Right cardiac atrium (tissue), 5 donors: ENCODE results near the gene SEMA3A. TPM values are rescaled to one million over a fixed set of nuclear protein-coding genes. Genes with fewer than 3 reads are reported as not detected.
"Not testable (repeated sequence)": the region's sequence is repeated elsewhere in the genome, so short reads cannot be mapped to it uniquely, and the experiment has no call there.

Experiments used
- ATAC-seq, 2 donors: fragments of 200-7000 bp; cut with Tn5 transposase; one replicate each; pipeline versions ENCODE4 v1.8.0 to v1.9.1; 2020; ENCODE audit warnings: moderate library complexity in 2 of 2, mild to moderate bottlenecking in 1 of 2
- DNase-seq, 3 donors: peaks; one replicate each; pipeline ENCODE4 v3.0.0-alpha.2; 2020
- H3K27ac ChIP-seq: one replicate; pipeline ENCODE4 v1.5.1; 2013; ENCODE audit warnings: mild to moderate bottlenecking, low read length, control low read depth, moderate library complexity
- H3K27me3 ChIP-seq: one replicate; pipeline ENCODE4 v1.6.1; 2013; ENCODE audit not compliant: control insufficient read depth, insufficient read depth
- H3K4me1 ChIP-seq: one replicate; pipeline ENCODE4 v1.6.1; 2013; ENCODE audit warnings: low read length; ENCODE audit not compliant: control insufficient read depth, insufficient read depth
- H3K4me3 ChIP-seq: one replicate; pipeline ENCODE4 v1.5.1; 2013; ENCODE audit warnings: low read length, control low read depth
- H3K9me3 ChIP-seq: one replicate; pipeline ENCODE4 v1.6.1; 2013; ENCODE audit warnings: low read length; ENCODE audit not compliant: control insufficient read depth
- WGBS: extraction: QIAGEN DNeasy Blood & Tissue Kit; methylation state at CpG from one replicate; pipeline ENCODE4 v1.1.7; 2013; 5-methylcytosine and 5-hydroxymethylcytosine counted together
- intact Hi-C, 4 donors: fragments of 100-400 bp; cut with DNase I; formaldehyde crosslinking; loops; one replicate each; pipeline versions ENCODE4 v1.11.0 to v1.14.0; 2022 to 2023
- polyA plus RNA-seq: library from polyadenylated mRNA; stranded (reverse); fragments of 200-250 nt; gene quantifications from one replicate; pipeline ENCODE4 v1.2.3, GENCODE V29; 2013
- total RNA-seq, 4 donors: library from RNA; stranded (reverse); fragmentation: NEBNext Ultra II Directional; extraction: Animal tissue kit (Norgen Biotek cat#: 25700); gene quantifications; one replicate each; pipeline ENCODE4 v1.2.1, GENCODE V29; 2021
- donor health status: healthy with polysubstance abuse.
- donor health status: DM: no; HTN: yes; CAD: no.
- donor health status: DM: no; HTN: no; CAD: no.
- donor health status: DM: no; HTN: yes; CAD: no; lungs with severe emphysema.
- donor health status: DM: yes; HTN: yes; CAD: no.

SEMA3A gene
- total and polyA plus RNA-seq, 5 donors, result 1.2 to 22.4 (median 10.0) TPM

DNA sequence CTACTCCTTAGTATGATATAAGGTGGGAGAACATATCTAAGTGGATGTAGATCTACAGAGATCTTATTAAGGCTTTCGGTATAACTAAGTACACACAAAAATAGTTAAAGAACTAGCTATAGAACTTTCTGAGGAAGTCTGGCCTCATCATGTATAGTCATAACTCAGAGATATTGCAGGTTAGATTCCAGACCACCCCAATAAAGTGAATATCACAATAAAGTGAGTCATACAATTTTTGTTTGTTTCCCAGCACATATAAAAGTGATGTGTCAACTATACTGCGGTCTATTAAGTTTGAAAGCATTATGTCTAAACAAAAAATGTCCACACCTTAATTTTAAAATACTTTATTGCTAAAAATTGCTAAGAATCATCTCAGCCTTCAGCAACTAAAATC lies 24.7 kb upstream of the SEMA3A start:
- Histone ChIP-seq H3K27ac (no peak overlapping the region), H3K4me1 (no peaks in the 10 kb centered on the region), H3K9me3 (no peaks in the 10 kb centered on the region), H3K27me3 (no peaks in the 10 kb centered on the region), H3K4me3 (no peak overlapping the region)
- DNase-seq, result no peak
- intact Hi-C loops, result no loop called here
- no peak for ATAC-seq
- 94% methylated on average over 2 of the region's 2 CpGs for WGBS

DNA sequence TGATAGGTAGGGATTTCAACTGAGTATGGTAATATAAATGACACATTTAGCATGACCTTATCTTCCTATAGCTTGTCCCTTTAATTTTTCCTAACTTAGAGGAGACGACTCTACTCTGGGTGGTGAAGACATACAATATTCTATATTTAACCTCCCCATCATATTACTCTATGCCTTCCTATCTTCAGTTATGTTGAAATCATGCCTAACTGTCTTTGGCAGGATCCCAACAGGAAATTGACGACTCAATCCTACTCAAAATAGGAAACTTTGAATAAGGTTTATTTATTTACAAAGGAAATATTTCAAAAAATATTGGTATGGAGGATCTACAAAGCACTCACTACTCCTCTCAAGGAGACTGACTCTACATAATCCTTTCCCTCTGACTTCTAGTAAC lies 24.1 kb upstream of the SEMA3A start:
- no peaks in the 10 kb centered on the region for H3K4me1 ChIP-seq
- no peak overlapping the region for H3K27ac ChIP-seq
- no peak for DNase-seq
- 3% methylated on average over 2 of the region's 2 CpGs for WGBS
- intact Hi-C loops, result no loop called here
- H3K9me3 ChIP-seq, result no peaks in the 10 kb centered on the region
- no peaks in the 10 kb centered on the region for H3K27me3 ChIP-seq
- no peak overlapping the region for H3K4me3 ChIP-seq
- ATAC-seq, result no peak

DNA sequence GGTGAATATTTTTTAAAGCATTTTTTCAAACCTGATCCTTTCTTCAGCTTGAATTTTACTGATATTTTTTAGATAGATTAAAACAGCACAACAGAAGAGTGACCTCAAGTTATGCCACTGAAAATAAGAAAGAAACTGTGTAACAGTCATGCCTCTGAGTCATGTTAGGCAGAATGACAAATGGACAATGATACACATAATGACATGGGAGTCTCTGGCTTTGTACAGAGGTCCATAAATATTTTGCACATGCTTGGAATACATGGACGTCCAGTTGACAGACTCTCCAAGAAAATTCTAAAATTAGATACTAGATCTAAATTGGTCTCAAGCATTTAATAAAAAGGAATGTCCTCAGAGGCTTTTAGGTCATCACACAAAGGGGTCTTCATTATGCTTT lies 21.9 kb upstream of the SEMA3A start:
- intact Hi-C loops, result no loop called here
- Histone ChIP-seq H3K4me1 (no peaks in the 10 kb centered on the region), H3K27ac (no peak overlapping the region), H3K9me3 (no peaks in the 10 kb centered on the region), H3K4me3 (no peak overlapping the region), H3K27me3 (no peaks in the 10 kb centered on the region)
- no peak for DNase-seq
- WGBS, result 21% methylated on average over 1 of the region's 1 CpG
- ATAC-seq, result no peak

DNA sequence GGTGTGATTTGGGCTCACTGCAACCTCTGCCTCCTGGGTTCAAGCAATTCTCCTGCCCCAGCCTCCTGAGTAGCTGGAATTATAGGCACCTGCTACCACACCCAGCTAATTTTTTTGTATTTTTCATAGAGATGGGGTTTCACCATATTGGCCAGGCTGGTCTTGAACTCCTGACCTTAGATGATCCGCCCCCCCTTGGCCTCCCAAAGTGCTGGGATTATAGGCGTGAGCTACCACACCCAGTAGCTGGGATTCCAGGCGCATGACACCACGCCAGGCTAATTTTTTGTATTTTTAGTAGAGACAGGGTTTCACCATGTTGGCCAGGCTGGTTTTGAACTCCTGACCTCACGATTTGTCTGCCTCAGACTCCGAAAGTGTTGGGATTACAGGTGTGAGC lies 20.2 kb upstream of the SEMA3A start:
- ATAC-seq, H3K9me3 ChIP-seq, H3K27me3 ChIP-seq, H3K4me1 ChIP-seq, intact Hi-C loops, H3K27ac ChIP-seq, H3K4me3 ChIP-seq: not testable (repeated sequence)
- 94% methylated on average over 6 of the region's 6 CpGs for WGBS
- DNase-seq, result peak in 1 of 3 donors; percentile 18

DNA sequence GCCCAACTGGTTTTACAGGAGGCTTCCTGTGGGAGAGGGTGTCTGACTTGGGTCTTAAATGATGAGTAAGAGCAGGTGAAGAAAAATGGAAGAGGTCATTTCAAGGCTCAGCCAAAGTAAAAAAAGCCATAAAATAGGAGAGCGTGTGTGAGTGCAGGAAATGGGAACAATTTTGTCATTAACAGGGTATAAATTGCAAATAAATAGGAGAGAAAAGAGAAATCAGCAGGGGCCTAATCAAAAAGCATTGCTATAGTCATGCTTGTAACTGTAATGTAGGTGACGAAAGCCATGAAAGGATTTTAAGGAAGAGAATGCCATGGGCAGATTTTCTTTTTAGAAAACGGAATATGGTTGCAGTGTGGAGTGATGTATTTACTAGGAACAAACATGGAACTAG lies 15.7 kb upstream of the SEMA3A start:
- Histone ChIP-seq H3K27me3 (no peaks in the 10 kb centered on the region), H3K27ac (no peak overlapping the region), H3K4me1 (no peaks in the 10 kb centered on the region), H3K9me3 (no peaks in the 10 kb centered on the region), H3K4me3 (no peak overlapping the region)
- no peak for ATAC-seq
- WGBS, result 92% methylated on average over 3 of the region's 3 CpGs
- no peak for DNase-seq
- intact Hi-C loops, result no loop called here

DNA sequence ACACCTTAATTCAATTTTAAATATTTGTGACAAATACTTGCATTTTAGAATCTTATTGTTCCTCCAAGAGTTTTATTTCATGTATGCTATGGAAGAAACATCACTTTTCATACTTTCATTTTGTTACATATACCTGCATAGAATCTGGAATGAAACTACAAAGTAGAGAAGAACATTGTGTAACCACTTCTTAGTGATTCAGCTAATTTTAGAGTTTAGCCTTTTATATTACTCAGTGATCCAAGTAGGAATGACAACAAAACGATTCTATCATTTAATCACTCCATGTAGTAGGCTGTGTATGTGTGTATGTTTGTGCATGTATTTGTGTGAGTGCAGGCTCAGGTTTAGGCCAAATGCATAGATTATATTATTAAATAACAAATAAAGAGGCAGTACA lies 14.4 kb upstream of the SEMA3A start:
- Histone ChIP-seq H3K27me3 (no peaks in the 10 kb centered on the region), H3K4me1 (no peaks in the 10 kb centered on the region), H3K9me3 (no peaks in the 10 kb centered on the region), H3K27ac (no peak overlapping the region), H3K4me3 (no peak overlapping the region)
- 77% methylated on average over 1 of the region's 1 CpG for WGBS
- DNase-seq (no peak), ATAC-seq (no peak)
- intact Hi-C loops, result no loop called here

DNA sequence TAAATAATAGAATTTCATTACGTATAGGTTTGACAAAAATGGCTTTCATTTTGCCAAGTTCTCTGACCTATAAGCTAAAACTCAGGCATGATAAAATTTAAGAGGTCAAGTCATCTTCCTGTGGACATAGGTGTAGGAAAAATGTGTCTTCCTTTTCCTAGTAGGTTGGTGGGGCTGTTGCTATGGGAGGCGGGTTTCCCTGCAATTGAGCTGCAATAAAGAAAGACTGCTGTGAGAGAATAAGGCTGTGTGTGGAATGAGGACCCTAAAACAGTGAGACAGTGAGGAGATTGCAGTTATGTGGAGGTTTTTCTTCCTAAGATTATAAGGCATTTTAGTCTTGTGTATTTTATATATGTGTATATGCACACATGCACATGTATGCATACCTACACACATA lies 13.0 kb upstream of the SEMA3A start:
- no peak for DNase-seq
- intact Hi-C loops, result no loop called here
- ATAC-seq, result no peak
- Histone ChIP-seq H3K27me3 (no peaks in the 10 kb centered on the region), H3K27ac (no peak overlapping the region), H3K4me3 (no peak overlapping the region), H3K9me3 (no peaks in the 10 kb centered on the region), H3K4me1 (no peaks in the 10 kb centered on the region)
- WGBS, result 96% methylated on average over 2 of the region's 2 CpGs

DNA sequence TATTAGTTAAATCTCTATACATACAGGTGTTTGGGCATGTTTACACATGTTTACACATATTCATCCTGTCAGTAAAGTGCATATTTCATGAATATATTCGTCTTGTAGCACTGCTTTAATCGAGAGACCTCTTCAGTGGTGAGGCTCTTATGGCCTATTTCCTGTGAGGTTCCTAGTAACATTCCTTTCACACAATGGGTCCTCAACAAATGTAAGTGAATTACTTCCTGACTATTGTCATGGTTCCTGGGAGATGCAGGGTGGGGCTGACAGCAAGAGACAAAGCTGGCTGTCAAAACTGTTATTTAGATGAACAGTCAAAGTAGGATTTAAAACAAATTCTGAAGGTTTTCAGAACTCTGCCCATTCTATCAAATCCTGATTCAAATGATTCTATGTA lies 12.4 kb upstream of the SEMA3A start:
- WGBS, result 67% methylated on average over 2 of the region's 2 CpGs
- DNase-seq, result no peak

DNA sequence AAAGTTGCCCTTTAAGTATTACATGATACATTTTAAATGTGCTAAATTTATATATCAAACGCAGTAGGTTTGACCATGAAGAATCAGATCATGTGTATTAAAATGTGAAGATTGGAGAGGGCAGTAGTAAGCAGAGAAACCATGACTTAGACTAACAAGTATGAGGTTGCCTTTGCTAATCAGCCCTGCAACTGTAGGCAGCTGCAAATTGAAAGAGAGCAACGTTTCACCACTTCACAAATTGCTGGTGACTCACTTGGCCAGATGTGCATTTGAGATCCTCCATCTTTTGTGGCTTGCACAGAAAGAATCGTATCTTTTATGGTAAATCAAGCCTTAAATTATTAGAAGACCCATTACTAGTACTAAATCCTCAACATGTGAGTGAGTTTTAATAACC lies 10.1 kb upstream of the SEMA3A start:
- Histone ChIP-seq H3K27ac (no peak overlapping the region), H3K4me1 (no peaks in the 10 kb centered on the region), H3K9me3 (no peaks in the 10 kb centered on the region), H3K27me3 (no peaks in the 10 kb centered on the region), H3K4me3 (no peak overlapping the region)
- WGBS, result 63% methylated on average over 3 of the region's 3 CpGs
- ATAC-seq (no peak), DNase-seq (no peak)
- intact Hi-C loops, result no loop called here

More for the DNA sequence above, 12.4 kb upstream of the SEMA3A start:
- no peak overlapping the region for H3K4me3 ChIP-seq
- intact Hi-C loops, result no loop called here
- no peaks in the 10 kb centered on the region for H3K9me3 ChIP-seq
- H3K4me1 ChIP-seq, result no peaks in the 10 kb centered on the region
- H3K27ac ChIP-seq, result no peak overlapping the region
- ATAC-seq, result no peak
- H3K27me3 ChIP-seq, result no peaks in the 10 kb centered on the region

DNA sequence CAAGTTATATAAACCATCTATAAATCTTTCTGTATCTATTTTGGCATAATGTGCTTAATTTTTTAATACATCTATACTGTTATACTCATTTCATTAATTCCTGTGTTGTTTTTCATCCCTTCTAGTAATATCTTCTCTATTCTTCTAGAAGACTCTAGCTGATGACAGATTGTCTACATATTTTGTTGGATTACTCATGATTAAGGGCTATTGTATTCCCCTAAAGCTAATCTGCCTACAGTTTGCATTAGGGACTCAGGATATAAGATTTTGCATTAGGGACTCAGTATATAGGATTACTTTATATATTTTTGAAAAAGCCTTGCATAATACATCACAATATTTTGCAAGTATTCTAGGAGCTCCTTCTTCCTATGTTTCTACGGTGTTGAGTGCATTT lies 8.3 kb upstream of the SEMA3A start:
- H3K9me3 ChIP-seq, result no peaks in the 10 kb centered on the region
- H3K4me1 ChIP-seq, result no peaks in the 10 kb centered on the region
- H3K27ac ChIP-seq, result no peak overlapping the region
- intact Hi-C loops, result no loop called here
- WGBS, result 81% methylated on average over 1 of the region's 1 CpG
- H3K27me3 ChIP-seq, result no peaks in the 10 kb centered on the region
- ATAC-seq (no peak), DNase-seq (no peak)
- H3K4me3 ChIP-seq, result no peak overlapping the region

DNA sequence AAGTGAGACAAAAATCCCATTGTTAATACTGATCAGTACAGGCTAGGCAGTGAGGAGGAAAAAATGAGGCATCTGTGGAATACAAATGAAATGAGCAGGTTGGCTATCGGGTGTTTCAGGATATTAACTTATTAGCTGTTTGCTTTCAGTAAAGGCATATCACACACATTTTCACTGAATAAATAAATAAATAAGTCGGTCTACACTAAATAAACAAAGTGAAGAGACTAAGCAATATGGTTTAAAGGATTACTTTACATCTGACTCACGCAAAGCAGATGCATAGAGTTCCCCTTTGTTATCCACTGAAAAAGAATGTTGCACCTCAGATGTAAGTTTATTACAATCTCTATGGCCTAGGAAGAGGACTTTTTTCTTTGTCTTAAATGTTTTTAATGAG lies 6.3 kb upstream of the SEMA3A start:
- no peaks in the 10 kb centered on the region for H3K4me1 ChIP-seq
- DNase-seq (no peak), ATAC-seq (no peak)
- intact Hi-C loops, result no loop called here
- H3K27me3 ChIP-seq, result no peaks in the 10 kb centered on the region
- no peak overlapping the region for H3K4me3 ChIP-seq
- no peak overlapping the region for H3K27ac ChIP-seq
- no peaks in the 10 kb centered on the region for H3K9me3 ChIP-seq
- 71% methylated on average over 3 of the region's 3 CpGs for WGBS

DNA sequence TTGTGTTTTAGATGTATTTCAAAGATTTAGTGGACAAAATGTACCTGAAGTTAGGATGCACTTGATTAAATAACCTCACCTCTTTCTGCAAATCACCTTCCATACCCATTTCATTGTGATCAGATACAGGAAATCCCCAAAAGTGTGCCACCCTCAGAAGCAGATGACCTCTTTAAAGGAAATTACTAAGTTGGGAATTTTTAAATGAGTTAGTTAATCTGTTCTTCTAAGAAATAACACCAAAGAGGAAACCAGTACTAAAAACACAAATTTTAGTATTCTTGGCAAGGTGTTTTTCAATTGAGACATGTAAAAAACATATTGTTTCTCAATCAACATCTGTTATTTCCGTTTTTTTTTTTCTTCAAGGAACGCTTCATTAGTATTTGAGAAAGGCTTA lies 4.6 kb upstream of the SEMA3A start:
- intact Hi-C loops, result loop anchor here in 1 of 4 donors (10.0 kb wide), 1 partner anchor 116 kb away; no protein-coding TSS in a partner anchor
- WGBS, result 58% methylated on average over 2 of the region's 2 CpGs
- H3K4me1 ChIP-seq, result no peaks in the 10 kb centered on the region
- DNase-seq (no peak), ATAC-seq (no peak)
- no peak overlapping the region for H3K4me3 ChIP-seq
- H3K27ac ChIP-seq, result no peak overlapping the region
- H3K9me3 ChIP-seq, result no peaks in the 10 kb centered on the region
- no peaks in the 10 kb centered on the region for H3K27me3 ChIP-seq
